Keratinocyte (primary cell): Measurements from ENCODE around the gene FAM13C. TPM values are rescaled to one million over a fixed set of nuclear protein-coding genes. Genes with fewer than 3 reads are reported as not detected.

ENCODE experiments used
- DNase-seq: peaks from one replicate; pipeline ENCODE4 v3.0.0-alpha.2; 2011; ENCODE audit warnings: low read depth, missing footprints, low spot score
- FAIRE-seq: peaks from 2 replicates; lab custom pipeline; 2011; peaks lifted over from hg19 to GRCh38; lab: Jason Lieb, UNC
- H2AFZ ChIP-seq: 2 replicates; pipeline ENCODE4 v1.6.0; 2012; ENCODE audit warnings: low read length, control low read depth, inconsistent platforms; ENCODE audit not compliant: control insufficient read depth
- H3K27ac ChIP-seq: 2 replicates; pipeline ENCODE4 v1.5.1; 2011; ENCODE audit warnings: low read length; ENCODE audit not compliant: control insufficient read depth, insufficient read depth
- H3K27me3 ChIP-seq: 3 replicates; pipeline ENCODE4 v1.6.0; 2011; ENCODE audit warnings: low read length; ENCODE audit not compliant: control insufficient read depth, insufficient read depth; ENCODE audit errors: extremely low read depth
- H3K36me3 ChIP-seq, 2 experiments: 2 replicates in 1 of 2; 3 replicates in 1 of 2; pipeline ENCODE4 v1.5.1; 2011; ENCODE audit warnings: low read length in 2 of 2, mild to moderate bottlenecking in 1 of 2; ENCODE audit not compliant: control insufficient read depth in 2 of 2, insufficient read depth in 2 of 2; ENCODE audit errors: extremely low read depth in 1 of 2
- H3K4me1 ChIP-seq: 3 replicates; pipeline ENCODE4 v1.5.1; 2011; ENCODE audit warnings: low read length; ENCODE audit not compliant: control insufficient read depth, insufficient read depth; ENCODE audit errors: extremely low read depth
- H3K4me2 ChIP-seq: 3 replicates; pipeline ENCODE4 v1.6.0; 2011; ENCODE audit warnings: low read depth, low read length; ENCODE audit not compliant: control insufficient read depth, insufficient read depth; ENCODE audit errors: extremely low read depth
- H3K4me3 ChIP-seq, 3 experiments: fragments of 200-600 bp in 1 of 3; sonication (generic) in 1 of 3; 2 replicates in 2 of 3; 3 replicates in 1 of 3; pipeline ENCODE4 v1.5.1; 2011 to 2016; ENCODE audit warnings: low read length in 3 of 3, mild to moderate bottlenecking in 3 of 3, control low read depth in 2 of 3, inconsistent platforms in 1 of 3, low read depth in 1 of 3, mixed read lengths in 1 of 3, mixed run types in 1 of 3, moderate library complexity in 1 of 3; ENCODE audit not compliant: control insufficient read depth in 2 of 3, insufficient read depth in 2 of 3; ENCODE audit errors: extremely low read depth in 1 of 3
- H3K79me2 ChIP-seq: 2 replicates; pipeline ENCODE4 v1.6.0; 2012; ENCODE audit warnings: low read length; ENCODE audit not compliant: control insufficient read depth, insufficient read depth
- H3K9ac ChIP-seq: 3 replicates; pipeline ENCODE4 v1.6.0; 2011; ENCODE audit warnings: low read length; ENCODE audit not compliant: control insufficient read depth, insufficient read depth; ENCODE audit errors: extremely low read depth
- H3K9me1 ChIP-seq: 3 replicates; pipeline ENCODE4 v1.6.0; 2011; ENCODE audit warnings: low read length; ENCODE audit not compliant: control insufficient read depth, insufficient read depth; ENCODE audit errors: extremely low read depth
- H3K9me3 ChIP-seq: 2 replicates; pipeline ENCODE4 v1.5.1; 2012; ENCODE audit warnings: low read depth, low read length; ENCODE audit not compliant: control insufficient read depth
- H4K20me1 ChIP-seq: 3 replicates; pipeline ENCODE4 v1.6.0; 2011; ENCODE audit warnings: low read length; ENCODE audit not compliant: control insufficient read depth, insufficient read depth; ENCODE audit errors: extremely low read depth
- CTCF ChIP-seq, 3 experiments: IDR thresholded peaks in 1 of 3; conservative IDR thresholded peaks in 1 of 3; optimal IDR thresholded peaks in 1 of 3; 2 replicates in 2 of 3; 3 replicates in 1 of 3; pipeline versions ENCODE3 to v1.5.1; 2011; ENCODE audit warnings: low read length in 3 of 3, mild to moderate bottlenecking in 3 of 3, moderate library complexity in 2 of 3, control low read depth in 1 of 3, inconsistent platforms in 1 of 3; ENCODE audit not compliant: insufficient read depth in 2 of 3; ENCODE audit errors: extremely low read depth in 1 of 3
- EZH2 ChIP-seq: IDR thresholded peaks from one replicate; pipeline ENCODE4 v1.6.1; 2012; ENCODE audit warnings: inconsistent platforms, mild to moderate bottlenecking, low read length, moderate library complexity
- dilution Hi-C: fragments of 300-500 bp; cut with MboI; formaldehyde crosslinking; loops from one replicate; pipeline ENCODE4 v1.7.0; 2020; ENCODE audit warnings: low sequenced_read_pairs; ENCODE audit not compliant: extremely low pct_ligation_motif_present
- polyA plus RNA-seq, 5 experiments: library from polyadenylated mRNA; depleted of rRNA in 3 of 5; stranded (reverse) in 3 of 5; stranded (forward) in 1 of 5; unstranded in 1 of 5; fragments of >200 nt; gene quantifications; 1 replicate in 1 of 5; 2 replicates in 3 of 5; 3 replicates in 1 of 5; pipeline versions ENCODE4 v1.2.1 to v1.2.3, GENCODE V29; 2011 to 2012; ENCODE audit warnings: missing spikeins in 2 of 5, low read depth in 1 of 5, low replicate concordance in 1 of 5

FAM13C gene
- polyA plus RNA-seq, 1 donor (not counting 4 experiments of a cell fraction or from before 2014, with no cell fraction given) = 0.58 TPM

DNA sequence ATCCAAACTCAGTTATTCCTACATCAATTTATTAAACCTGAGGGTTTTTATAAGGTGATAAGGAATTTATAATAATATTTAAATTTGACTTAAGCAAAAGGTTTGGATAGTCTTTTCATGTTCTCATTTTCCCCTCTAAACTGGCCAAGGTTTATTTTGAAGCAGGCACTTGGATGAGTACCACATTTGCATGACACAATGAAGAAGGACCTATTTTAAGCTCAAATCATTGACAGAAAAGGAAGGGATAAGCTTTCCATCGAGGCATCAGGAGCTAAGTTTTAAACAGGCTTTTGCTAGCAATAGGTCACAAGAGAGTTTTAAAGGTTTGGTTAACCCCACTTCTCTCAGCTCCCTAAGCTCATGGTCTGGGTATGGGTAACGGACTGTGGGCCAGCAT is 28.7 kb upstream of the FAM13C start:
- DNase-seq (no peak), FAIRE-seq (no peak)
- dilution Hi-C loops = no loop called here
- Histone ChIP-seq H3K9ac (no peak overlapping the region), H3K79me2 (no peaks in the 10 kb centered on the region), H3K4me1 (no peaks in the 10 kb centered on the region), H3K9me3 (no peaks in the 10 kb centered on the region), H3K4me2 (no peak overlapping the region), H3K36me3 (no peaks in the 10 kb centered on the region), H3K4me3 (no peak overlapping the region), H3K27me3 (no peaks in the 10 kb centered on the region), H2AFZ (no peak overlapping the region), H3K27ac (no peak overlapping the region), H4K20me1 (no peaks in the 10 kb centered on the region), H3K9me1 (no peaks in the 10 kb centered on the region)
- TF ChIP-seq CTCF (optimal IDR thresholded peaks at IDR 0.05 in 1 of 3, IDR thresholded peaks at IDR 0.05 in 1 of 3, conservative IDR thresholded peaks at IDR 0.05 in 1 of 3; ENCODE audit: extremely low read depth in 1 of 3, insufficient read depth in 2 of 3, low read length in 3 of 3) (no peak), EZH2 (no peak)

- H3K9me1 ChIP-seq = no peaks in the 10 kb centered on the region
- FAIRE-seq (no peak), DNase-seq (no peak)
- no peaks in the 10 kb centered on the region for H4K20me1 ChIP-seq
- H2AFZ ChIP-seq = no peak overlapping the region
- no peak overlapping the region for H3K4me3 ChIP-seq
- no peak overlapping the region for H3K4me2 ChIP-seq
- H3K9me3 ChIP-seq = no peaks in the 10 kb centered on the region
- H3K36me3 ChIP-seq = no peaks in the 10 kb centered on the region
- no peaks in the 10 kb centered on the region for H3K27me3 ChIP-seq
- H3K9ac ChIP-seq = no peak overlapping the region
- H3K27ac ChIP-seq = no peak overlapping the region
- dilution Hi-C loops = no loop called here
- no peaks in the 10 kb centered on the region for H3K4me1 ChIP-seq
- TF ChIP-seq EZH2 (no peak), CTCF (optimal IDR thresholded peaks at IDR 0.05 in 1 of 3, IDR thresholded peaks at IDR 0.05 in 1 of 3, conservative IDR thresholded peaks at IDR 0.05 in 1 of 3; ENCODE audit: extremely low read depth in 1 of 3, insufficient read depth in 2 of 3, low read length in 3 of 3) (no peak)
- H3K79me2 ChIP-seq = no peaks in the 10 kb centered on the region
Measured at GRCh38 chr10:59388671-59388976, 26.3 kb upstream of the FAM13C start.
